NT2/D1 (cell line): Measurements from ENCODE around the gene AIFM1.

Experiments
- YY1 ChIP-seq: IDR thresholded peaks from 2 replicates; pipeline ENCODE4 v1.6.1; 2011; ENCODE audit not compliant: insufficient read length, insufficient read depth
- ZNF274 ChIP-seq: IDR thresholded peaks from 2 replicates; pipeline ENCODE4 v1.6.1; 2011; ENCODE audit warnings: mild to moderate bottlenecking, low read depth, low read length

DNA sequence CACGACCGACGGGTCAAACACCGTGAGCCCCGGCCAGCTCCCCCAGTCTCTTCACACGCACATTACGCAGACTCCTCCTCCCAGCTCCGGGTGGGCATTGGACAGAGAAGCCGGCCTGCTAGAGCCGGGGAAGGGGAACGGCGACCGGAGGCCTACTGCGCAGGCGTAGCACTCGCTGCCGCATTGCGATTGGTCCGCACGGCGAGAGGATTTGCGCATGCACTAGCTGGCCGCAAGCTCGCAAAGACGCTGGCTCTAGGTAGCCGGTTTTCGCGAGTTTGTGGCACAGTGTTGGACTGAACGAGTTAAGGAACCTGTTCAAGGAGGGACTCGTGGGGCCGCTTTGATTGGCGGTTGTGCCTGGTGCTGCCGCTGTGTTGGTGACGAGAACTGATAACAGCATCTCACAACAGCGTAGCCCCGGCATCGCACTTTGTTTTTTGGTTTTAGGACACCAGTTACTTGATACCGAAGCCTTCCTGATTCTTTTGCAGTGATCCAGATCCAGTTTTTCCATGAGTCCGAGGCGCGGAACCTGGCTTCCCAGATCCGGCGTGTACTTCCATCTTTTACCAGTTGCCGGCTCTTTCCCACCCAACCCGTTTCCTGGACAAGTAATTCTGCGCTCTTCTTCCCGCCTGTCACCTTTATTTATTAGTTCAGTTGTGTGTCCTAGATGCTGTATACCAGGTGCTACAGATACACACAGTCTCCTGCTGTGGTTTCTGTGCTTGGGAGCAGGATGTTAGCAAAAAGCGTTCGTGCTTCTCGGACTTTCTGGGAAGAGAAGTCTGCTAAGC, at the start of gene AIFM1:
- TF ChIP-seq ZNF274 (no peak), YY1 (no peak)
